BJ (cell line): ENCODE measurements around the gene STAC. TPM values are rescaled to one million over a fixed set of nuclear protein-coding genes. Genes with fewer than 3 reads are reported as not detected.

Source experiments
- CTCF ChIA-PET: fragments of 350-600 bp; formaldehyde crosslinking; extraction: SDS; loops from one replicate; lab custom pipeline; 2021; ENCODE audit warnings: antibody characterized with exemption, inconsistent platforms; lab: Yijun Ruan, JAX
- POLR2A ChIA-PET: fragments of 300-600 bp; sonication (Branson Sonifier 250); formaldehyde crosslinking; extraction: SDS; loops from one replicate; lab custom pipeline; 2021; ENCODE audit warnings: antibody characterized with exemption; lab: Charles Lee
- DNase-seq: peaks from one replicate; pipeline ENCODE4 v3.0.0-alpha.2; 2011; ENCODE audit warnings: low read depth
- H3K27me3 ChIP-seq: 2 replicates; pipeline ENCODE4 v1.6.0; 2011; ENCODE audit warnings: low read length; ENCODE audit not compliant: control insufficient read depth, insufficient read depth
- H3K36me3 ChIP-seq: 2 replicates; pipeline ENCODE4 v1.5.1; 2011; ENCODE audit warnings: low read length; ENCODE audit not compliant: control insufficient read depth, insufficient read depth
- H3K4me3 ChIP-seq: 2 replicates; pipeline ENCODE4 v1.5.1; 2011; ENCODE audit warnings: low read depth, mild to moderate bottlenecking, control low read depth, low read length
- CTCF ChIP-seq: IDR thresholded peaks from 2 replicates; pipeline ENCODE4 v1.5.1; 2011; ENCODE audit warnings: low read depth, mild to moderate bottlenecking, control low read depth, inconsistent platforms, low read length, moderate library complexity; ENCODE audit not compliant: insufficient read depth
- polyA plus RNA-seq: library from polyadenylated mRNA; depleted of rRNA; stranded (reverse); fragments of >200 nt; gene quantifications from 2 replicates; pipeline ENCODE4 v1.2.3, GENCODE V29; 2011

STAC gene
- polyA plus RNA-seq, 1 experiment: 42.0 TPM

- ChIA-PET CTCF (no interaction called here), POLR2A (no interaction called here)
- TF ChIP-seq CTCF: no peak
- Histone ChIP-seq H3K36me3 (no peaks in the 10 kb centered on the region), H3K4me3 (no peak overlapping the region), H3K27me3 (no peaks in the 10 kb centered on the region)
- DNase-seq: no peak
Observed at GRCh38 chr3:36543276-36543997, 163.1 kb downstream of the STAC start.

- POLR2A ChIA-PET: no interaction called here
- no peak for TF ChIP-seq CTCF
- no peak for DNase-seq
- H3K27me3 ChIP-seq: no peaks in the 10 kb centered on the region
- no peaks in the 10 kb centered on the region for H3K36me3 ChIP-seq
- H3K4me3 ChIP-seq: no peak overlapping the region
- CTCF ChIA-PET: interaction anchor here (1.2 kb wide), 1 partner anchor 346 kb away, joined by 3 read pairs; no protein-coding TSS in a partner anchor
Observed at GRCh38 chr3:36546226-36546625, 165.9 kb downstream of the STAC start.

GRCh38 chr3:36548712-36549111 lies 168.4 kb downstream of the STAC start:
- no peak for DNase-seq
- TF ChIP-seq CTCF: no peak
- Histone ChIP-seq H3K36me3 (no peaks in the 10 kb centered on the region), H3K4me3 (no peak overlapping the region), H3K27me3 (no peaks in the 10 kb centered on the region)
- POLR2A ChIA-PET: no interaction called here
- CTCF ChIA-PET: no interaction called here

DNA sequence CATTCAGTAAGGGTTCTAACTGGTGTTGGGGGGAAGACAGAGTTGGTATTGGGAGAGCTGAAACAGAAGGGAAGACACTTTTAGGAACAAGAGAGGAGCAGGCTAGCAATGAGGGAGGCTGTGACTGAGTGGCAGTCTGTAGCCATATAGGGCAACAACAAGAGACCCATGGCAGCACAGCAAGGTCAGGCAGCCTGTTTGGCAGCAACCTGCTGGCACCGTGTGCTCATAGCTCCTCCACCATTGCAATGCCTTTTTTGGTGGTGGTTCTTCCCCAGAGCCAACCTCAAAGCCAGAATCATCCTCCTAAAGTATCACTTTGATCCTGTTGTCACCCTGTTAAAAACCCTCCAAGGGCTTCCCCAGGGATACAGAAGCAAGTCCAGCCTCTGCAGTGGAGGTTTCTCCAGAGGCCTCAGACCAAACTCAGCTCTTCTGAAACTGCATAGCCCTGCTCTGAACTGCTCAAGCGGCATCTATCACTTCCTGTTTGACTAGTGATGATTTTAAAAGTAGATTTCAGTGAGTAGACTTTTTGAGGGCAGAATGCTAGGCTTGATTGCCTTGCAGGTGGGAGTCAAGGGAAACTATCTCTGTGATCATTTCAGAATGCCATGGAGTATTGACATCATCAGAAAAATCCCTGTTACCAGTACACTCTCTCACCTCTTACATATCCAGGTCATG lies 176.9 kb downstream of the STAC start:
- POLR2A ChIA-PET: no interaction called here
- no peak overlapping the region for H3K4me3 ChIP-seq
- CTCF ChIA-PET: interaction anchor here (2.3 kb wide), 1 partner anchor 17 kb away, joined by 5 read pairs; no protein-coding TSS in a partner anchor
- no peaks in the 10 kb centered on the region; the same call in 1 of the 2 replicates for H3K27me3 ChIP-seq
- DNase-seq: no peak
- H3K36me3 ChIP-seq: no peaks in the 10 kb centered on the region
- no peak for TF ChIP-seq CTCF

DNA sequence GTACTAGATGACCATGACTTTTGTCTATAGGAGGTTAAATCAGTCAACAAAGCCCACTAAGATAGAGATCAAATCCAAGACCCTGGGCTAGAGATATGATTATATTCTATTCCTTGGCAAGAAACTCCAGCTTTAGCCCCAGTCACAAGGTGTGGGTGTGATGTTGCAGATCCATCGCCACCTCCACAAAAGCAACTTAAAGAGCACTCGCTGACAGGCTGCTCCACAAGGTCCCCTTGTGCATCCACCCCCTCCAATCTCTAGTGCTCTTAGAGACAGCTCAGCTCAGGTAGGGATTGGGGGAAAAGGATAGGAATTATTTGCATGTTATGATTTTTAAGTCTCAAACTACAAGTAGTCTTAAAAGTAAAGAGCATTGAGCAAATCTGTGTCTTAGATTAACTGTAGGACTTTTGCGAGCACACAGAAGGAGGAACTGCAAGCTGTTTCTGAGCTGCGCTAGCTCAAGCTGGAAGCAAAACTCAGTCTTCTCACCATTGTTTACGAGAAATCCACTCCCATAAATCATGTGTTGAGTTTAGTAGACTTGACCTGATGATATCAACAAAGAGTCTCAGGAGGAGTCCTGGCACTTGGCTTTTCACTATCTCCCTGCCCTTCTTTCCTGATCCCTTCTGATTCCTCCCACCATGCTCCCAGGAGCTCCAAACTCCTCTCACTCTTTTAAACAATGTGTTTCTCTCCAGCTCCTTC lies 177.6 kb downstream of the STAC start:
- ChIA-PET POLR2A (no interaction called here), CTCF (interaction anchor here (2.3 kb wide), 1 partner anchor 17 kb away, joined by 5 read pairs; no protein-coding TSS in a partner anchor)
- TF ChIP-seq CTCF: no peak

More for the DNA sequence above, 177.6 kb downstream of the STAC start:
- no peak for DNase-seq
- no peak overlapping the region for H3K4me3 ChIP-seq
- H3K36me3 ChIP-seq: no peaks in the 10 kb centered on the region
- H3K27me3 ChIP-seq: no peaks in the 10 kb centered on the region; the same call in 1 of the 2 replicates
